KBM-7 (cell line): ENCODE results near the gene ANKRD33.

Experiments used
- DNase-seq: peaks from one replicate; pipeline ENCODE4 v3.0.0-alpha.2; 2015
- in situ Hi-C: fragments of 300-500 bp; cut with MboI; formaldehyde crosslinking; loops from 2 replicates; pipeline ENCODE4 v1.14.3; 2020; ENCODE audit warnings: low sequenced_read_pairs, low pct_unique_long_range_greater_than_20kb, mixed read lengths

ANKRD33 gene

GRCh38 chr12:51887476-51888315 is at the start of gene ANKRD33:
Gene ANKRD33 (plus strand): TSS chr12:51888103. CDS start chr12:51888187, 84 bp downstream.
- no peak for DNase-seq
- in situ Hi-C loops = no loop called here

- DNase-seq = no peak
- in situ Hi-C loops = no loop called here
Observed at GRCh38 chr12:51838762-51839161, 49.1 kb upstream of the ANKRD33 start.

GRCh38 chr12:51839310-51839947 is 48.5 kb upstream of the ANKRD33 start:
- no peak for DNase-seq

GRCh38 chr12:51840966-51841365 is 46.9 kb upstream of the ANKRD33 start:
- DNase-seq = no peak
- in situ Hi-C loops = no loop called here

More at GRCh38 chr12:51839310-51839947, 48.5 kb upstream of the ANKRD33 start:
- in situ Hi-C loops = no loop called here

GRCh38 chr12:51841727-51842126 is 46.2 kb upstream of the ANKRD33 start:
- in situ Hi-C loops = no loop called here

GRCh38 chr12:51844854-51845253 is 43.0 kb upstream of the ANKRD33 start:
- no peak for DNase-seq
- in situ Hi-C loops = no loop called here

More at GRCh38 chr12:51841727-51842126, 46.2 kb upstream of the ANKRD33 start:
- no peak for DNase-seq

GRCh38 chr12:51845482-51845881 is 42.4 kb upstream of the ANKRD33 start:
- no peak for DNase-seq
- in situ Hi-C loops = no loop called here

GRCh38 chr12:51846271-51846691 is 41.6 kb upstream of the ANKRD33 start:
- in situ Hi-C loops = no loop called here
- DNase-seq = no peak

GRCh38 chr12:51846911-51847642 is 40.8 kb upstream of the ANKRD33 start:
- in situ Hi-C loops = no loop called here
- no peak for DNase-seq

GRCh38 chr12:51847643-51848325 is 40.1 kb upstream of the ANKRD33 start:
- no peak for DNase-seq
- in situ Hi-C loops = no loop called here

GRCh38 chr12:51848326-51848727 is 39.6 kb upstream of the ANKRD33 start, which contains the start of gene FIGNL2:
Gene FIGNL2 (minus strand): TSS chr12:51848718. CDS start chr12:51822413, 26,305 bp downstream.
- no peak for DNase-seq
- in situ Hi-C loops = no loop called here

GRCh38 chr12:51848841-51849735 is 38.8 kb upstream of the ANKRD33 start:
- in situ Hi-C loops = no loop called here
- no peak for DNase-seq

GRCh38 chr12:51850081-51850964 is 37.6 kb upstream of the ANKRD33 start:
- DNase-seq = no peak
- in situ Hi-C loops = no loop called here

- DNase-seq = no peak
- in situ Hi-C loops = no loop called here
Observed at GRCh38 chr12:51850965-51851299, 37.0 kb upstream of the ANKRD33 start.

- DNase-seq = no peak
- in situ Hi-C loops = no loop called here
Observed at GRCh38 chr12:51851413-51852124, 36.3 kb upstream of the ANKRD33 start.

- in situ Hi-C loops = no loop called here
- no peak for DNase-seq
Observed at GRCh38 chr12:51852404-51853137, 35.3 kb upstream of the ANKRD33 start.
